ENCODE measurements around the gene RERGL.
"Not testable (repeated sequence)": the region's sequence is repeated elsewhere in the genome, so short reads cannot be mapped to it uniquely, and the experiment has no call there.

RERGL gene

DNA sequence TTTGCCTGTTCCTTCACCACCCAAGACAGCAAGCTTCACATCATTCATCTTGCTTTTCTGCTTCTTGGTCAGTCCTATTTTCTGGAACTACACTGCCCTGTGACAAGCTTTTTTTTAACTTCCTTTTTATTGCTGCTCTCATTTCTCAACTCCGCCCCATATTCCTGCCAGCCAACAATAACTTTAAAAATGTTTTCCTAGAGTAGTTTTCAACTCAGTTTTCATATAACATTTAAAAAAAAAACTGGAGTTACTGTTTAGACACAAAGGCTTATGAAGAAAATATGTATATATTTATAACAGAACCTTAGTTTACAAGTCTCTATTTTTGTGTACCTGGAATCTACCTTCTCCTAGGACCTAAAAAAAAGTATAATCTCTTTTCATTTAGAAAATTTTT is at the start of gene RERGL:
Gene RERGL (minus strand): TSS at position 101 of the 400 bp plus-strand sequence. CDS start 53 bp downstream, at position 48.
- DNase-seq = no peak

DNA sequence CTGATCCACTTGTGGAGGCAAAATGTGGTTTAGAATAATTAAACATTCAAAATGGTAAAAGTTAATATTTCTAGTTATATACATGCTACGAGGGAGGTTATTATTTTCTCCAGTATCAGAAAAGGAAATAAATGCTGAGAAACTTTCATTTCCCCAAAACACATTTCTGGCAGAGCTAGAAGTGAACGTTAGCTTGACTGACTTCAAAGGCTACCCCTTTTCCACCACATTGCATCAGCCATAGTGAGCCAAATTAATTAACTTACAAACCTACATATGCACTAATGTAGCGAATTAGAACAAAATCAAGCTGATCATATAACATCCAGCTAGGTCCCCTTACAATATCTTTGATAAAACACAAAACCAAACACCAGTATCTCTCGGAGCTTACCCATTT is 49.3 kb upstream of the RERGL start:
- DNase-seq = no peak

DNA sequence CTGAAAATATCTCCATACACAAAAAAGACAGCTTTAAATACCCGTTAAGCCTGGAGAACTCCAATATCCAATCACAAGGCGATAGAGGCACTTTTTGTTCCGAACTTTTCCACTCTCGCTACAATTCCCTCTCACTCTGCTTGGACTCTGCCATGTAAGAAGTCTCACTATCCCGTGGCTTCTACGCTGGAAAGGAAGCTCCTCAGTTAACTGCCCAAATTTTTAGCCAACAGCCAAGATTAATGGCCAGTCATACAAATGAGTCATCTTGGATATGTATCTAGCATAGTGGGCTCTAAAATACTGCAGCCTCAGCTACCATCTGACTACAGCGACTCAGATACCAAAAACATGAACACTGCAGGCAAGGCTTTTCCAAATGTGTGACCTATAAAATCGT is 45.5 kb upstream of the RERGL start:
- DNase-seq = no peak

DNA sequence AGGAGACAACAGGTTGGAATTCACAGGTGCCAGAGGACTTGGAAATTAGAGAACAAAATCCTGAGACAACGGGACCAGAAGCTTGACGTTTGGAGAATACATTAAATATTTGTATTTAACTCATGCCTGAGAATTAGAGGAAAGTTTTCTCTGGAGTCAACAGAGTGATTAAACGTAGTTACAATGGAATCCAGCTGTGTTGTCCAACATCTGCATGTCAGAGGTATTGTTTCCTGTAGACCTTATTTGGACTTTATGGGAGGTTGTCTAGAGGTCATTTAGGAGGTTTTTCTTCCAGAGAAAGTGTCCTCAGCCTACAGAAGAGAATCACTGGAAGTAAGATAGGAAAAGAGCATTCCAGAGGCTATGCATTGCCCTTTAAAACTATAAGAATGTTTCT is 45.1 kb upstream of the RERGL start:
- no peak for DNase-seq

GRCh38 chr12:18130851-18131250 is 40.9 kb upstream of the RERGL start:
- no peak for DNase-seq

DNA sequence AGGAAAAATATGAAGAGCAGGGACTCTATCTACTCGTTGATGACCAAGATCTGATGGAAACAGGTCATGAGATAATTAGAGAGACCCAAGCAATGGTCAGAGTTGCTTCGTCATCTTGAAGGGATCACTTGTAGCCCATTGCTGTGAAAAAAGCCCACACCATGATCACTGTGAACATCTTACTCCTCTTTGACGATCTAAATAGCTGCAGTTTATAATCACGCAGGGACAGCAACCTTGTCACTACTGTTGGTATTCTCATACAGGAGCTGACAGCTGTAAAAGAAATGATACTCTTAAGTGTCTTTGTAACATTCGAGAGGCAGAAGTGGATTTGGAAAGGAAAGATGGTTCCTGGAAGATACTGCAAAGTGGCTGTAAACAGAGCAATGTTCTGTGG is 33.7 kb upstream of the RERGL start:
- DNase-seq = no peak

DNA sequence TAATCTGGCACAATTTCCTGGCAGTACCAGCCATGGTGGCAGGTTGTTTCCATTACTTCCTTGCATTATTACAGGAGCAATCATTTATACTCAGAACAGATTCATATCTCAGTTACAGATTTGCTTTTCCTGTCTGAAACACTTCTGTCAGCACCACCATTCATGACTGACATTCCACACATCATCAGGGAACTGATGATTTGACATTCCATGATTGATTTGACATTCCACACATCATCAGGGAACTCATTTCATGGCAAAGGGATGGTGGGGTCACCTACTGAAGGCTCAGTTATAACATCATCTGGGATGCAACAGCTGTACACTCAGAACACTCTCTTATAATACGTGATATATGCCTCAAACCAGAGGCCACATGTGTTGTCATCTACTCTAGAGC is 30.9 kb upstream of the RERGL start:
- DNase-seq = no peak

DNA sequence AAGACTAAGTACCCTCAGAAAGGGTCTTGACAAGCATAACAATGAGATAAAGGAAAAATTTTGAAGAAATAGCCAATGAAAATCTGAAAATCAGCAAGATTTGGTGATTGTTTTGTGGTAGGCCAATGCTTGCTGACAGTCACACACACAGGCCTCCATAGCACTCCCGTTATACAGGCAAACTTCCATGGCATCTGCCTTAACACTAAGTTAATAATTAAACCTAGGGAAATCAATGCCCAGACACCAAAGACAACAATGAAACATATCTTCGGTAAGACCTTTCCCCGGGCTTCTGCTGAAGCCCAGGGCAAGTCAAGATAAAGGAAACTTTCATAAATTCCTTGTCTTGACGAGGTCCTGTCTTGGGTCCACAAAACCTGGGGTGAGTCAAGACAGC is 18.6 kb upstream of the RERGL start:
- DNase-seq = no peak

- no peak for DNase-seq
Observed at GRCh38 chr12:18103624-18104023, 13.6 kb upstream of the RERGL start.

DNA sequence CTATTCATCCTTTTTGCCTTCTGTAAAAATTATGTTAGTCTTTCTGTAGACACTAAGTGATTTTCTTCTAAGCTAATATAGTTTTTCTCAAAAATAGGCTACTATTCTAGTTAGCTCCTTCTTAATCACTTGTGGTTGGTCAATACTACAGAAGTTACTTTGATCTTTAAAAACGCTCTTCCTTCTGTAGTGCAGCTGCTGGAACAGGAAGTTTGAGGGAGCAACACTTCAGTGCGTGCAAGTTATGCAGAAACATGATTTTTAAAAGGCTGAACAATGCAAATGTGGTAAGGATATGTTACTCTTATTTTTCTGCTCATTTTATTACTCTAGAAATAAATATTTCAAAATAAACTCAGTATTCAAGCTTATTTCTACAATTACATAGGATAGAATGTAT is 11.1 kb upstream of the RERGL start:
- no peak for DNase-seq

- no peak for DNase-seq
Observed at GRCh38 chr12:18084080-18084479, 5.9 kb downstream of the RERGL start.

DNA sequence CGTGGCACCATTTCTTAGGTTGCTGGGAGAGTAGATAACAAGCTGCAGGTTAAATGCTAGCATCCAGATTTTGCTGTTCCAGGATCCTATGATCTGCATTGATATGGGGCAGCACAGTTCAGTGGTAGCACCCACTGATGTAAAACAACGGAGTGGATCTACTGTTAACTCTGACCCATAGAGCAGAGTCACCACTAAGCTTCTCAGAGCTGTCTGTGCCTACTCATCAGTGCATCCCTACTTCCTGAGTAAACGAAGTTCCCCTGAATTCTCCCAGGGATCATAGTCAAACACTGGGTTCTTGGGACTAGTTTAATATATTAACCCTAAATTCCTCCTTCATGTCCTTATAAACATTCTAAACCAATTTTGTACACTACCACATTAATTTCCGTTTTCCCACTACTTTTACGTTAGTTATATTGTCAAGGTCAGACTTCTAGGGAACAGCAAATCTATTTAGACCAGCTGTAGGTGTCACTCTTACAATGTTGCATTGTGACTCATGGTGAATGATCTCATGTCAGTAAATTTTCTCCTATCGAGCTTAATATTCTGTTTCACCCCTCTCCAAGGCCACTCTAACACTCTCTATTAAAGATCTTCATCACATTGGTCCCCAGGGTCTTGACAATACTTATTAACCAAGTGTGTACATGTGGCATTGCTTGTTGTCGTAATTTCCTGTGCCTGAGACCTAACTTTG is 10.3 kb downstream of the RERGL start:
- no peak for DNase-seq

DNA sequence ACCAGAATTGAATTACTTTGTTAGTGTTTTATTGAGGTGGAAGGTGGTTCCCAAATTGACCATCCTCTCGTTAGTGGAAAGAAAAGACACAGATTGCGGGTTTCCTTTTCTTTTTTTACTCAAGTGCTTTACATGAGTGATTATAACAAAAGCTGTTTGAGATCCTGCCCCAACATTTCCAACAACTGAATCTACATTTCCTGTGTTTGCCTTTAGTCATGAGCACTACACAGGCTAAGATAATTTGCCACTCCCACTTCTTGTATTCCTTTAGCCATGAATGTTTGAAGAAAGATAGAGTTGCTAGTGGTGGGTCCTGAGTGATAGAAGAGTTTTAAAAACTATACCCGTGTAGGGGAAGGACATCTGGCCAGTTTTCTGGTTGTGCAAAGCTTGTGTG is 16.0 kb downstream of the RERGL start:
- no peak for DNase-seq

DNA sequence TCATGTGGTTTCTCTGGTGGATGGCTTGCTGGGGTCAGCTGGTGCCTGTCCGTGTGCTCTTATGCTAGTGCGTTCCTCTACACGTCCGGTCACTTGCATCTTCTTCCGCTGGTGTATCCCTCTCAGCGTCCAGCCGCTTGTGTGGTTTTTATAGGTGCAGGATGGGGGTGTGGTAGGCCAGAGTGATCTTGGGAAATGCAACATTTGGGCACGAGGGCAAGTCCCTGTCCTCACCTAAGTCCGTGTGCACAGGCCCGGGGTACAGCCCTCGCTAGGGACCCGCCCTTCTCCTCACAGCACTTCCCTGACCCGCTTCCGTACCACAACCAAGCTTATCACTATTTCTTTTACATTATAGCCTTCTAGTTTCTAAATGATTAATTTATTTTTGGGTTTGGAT is 17.3 kb downstream of the RERGL start:
- no peak for DNase-seq

- DNase-seq = no peak
Observed at GRCh38 chr12:18071336-18071735, 18.7 kb downstream of the RERGL start.

GRCh38 chr12:18068355-18068754 is 21.6 kb downstream of the RERGL start:
- DNase-seq = no peak

DNA sequence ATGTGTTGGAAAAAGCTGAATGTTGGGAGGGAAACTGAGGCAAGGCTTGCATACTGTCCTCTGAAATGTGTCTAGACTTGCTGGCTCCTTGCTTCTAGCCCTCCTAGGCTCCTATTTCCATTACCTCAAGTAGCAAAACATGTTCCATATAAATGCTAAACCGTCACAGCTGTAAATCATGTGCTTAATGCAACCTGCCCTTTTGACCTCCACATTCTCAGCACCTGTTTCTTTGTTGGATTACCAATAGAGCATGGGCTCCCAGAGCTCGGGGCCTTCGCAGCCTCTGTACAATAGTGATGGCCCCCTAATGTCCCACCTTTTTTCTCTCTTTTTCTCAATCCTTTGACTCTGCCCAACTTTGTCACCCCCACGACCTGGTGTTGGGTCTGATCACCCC is 23.3 kb downstream of the RERGL start:
- DNase-seq = no peak

DNA sequence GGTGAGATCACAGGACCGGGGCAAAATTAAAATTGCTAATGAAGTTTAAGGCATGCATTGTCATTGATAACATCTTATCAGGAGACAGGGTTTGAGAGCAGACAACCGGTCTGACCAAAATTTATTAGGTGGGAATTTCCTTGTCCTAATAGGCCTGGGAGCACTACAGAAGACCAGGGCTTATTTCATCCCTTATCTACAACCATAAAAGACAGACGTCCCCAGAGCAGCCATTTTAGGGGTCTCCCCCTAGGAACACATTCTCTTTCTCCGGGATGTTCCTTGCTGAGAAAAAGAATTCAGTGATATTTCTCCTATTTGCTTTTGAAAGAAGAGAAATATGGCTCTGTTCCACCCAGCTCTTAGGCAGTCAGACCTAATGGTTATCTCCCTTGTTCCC is 27.1 kb downstream of the RERGL start:
- not testable (repeated sequence) for DNase-seq

- no peak for DNase-seq
Observed at GRCh38 chr12:18057051-18057450, 32.9 kb downstream of the RERGL start.

DNA sequence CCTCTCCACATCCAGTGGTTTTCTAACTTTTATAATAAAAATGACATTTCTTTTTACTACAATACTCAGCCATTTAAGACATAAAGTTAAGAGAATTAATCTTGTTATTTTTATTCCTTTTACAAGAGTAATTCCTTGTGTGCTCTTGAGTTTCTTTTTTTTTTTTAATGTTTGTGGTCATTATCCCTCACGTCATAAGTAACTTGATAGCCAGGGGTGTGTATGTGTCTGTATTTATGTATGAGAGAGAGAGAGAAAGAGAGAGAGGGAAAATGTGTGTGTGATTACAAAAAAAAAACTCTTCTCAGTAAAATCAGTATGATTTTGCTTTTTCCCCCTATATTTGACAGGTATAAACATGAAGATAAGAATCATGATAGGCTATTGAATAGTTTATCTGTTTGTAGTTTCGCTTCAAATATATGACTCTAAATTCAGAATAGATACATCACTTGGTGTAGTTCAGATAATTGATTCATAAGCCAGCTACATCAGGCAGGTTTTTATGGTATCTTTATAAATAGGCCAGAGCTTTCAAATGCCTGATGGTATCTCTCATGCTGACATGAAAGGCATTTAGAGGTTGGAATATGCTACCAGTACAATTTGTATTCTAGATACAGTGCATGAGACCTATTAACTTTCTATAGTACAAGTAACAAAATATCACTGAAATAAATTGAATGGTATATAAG is 34.9 kb downstream of the RERGL start:
- no peak for DNase-seq

- no peak for DNase-seq
Observed at GRCh38 chr12:18045446-18045992, 44.5 kb downstream of the RERGL start.

- not testable (repeated sequence) for DNase-seq
Observed at GRCh38 chr12:18040060-18040742, 49.8 kb downstream of the RERGL start.
